ENCODE data around the gene PTPRG. TPM values are rescaled to one million over a fixed set of nuclear protein-coding genes. Genes with fewer than 3 reads are reported as not detected.

PTPRG gene
- total RNA-seq, 1 experiment from 2014 or later, result 69.3 TPM

DNA sequence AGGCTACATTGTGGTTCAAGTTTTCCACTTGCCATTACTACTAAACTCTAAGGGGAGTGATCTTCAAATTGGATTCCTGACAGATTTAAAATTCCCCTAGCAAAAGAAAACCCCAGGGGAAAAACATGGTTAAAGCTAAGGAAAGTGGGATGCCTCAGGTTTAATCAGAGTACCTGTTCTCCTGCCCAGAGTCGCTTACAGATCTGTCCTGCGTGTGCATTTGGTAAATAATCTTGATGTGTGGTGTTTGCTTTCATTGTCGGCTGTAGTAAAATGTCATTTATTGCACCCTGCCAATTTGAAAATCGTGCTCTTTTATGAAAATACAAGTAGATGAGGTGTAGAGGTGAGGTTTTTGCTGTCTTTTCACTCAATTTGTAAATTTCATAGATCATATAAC, 323.4 kb downstream of the PTPRG start:
- Mint-ChIP-seq H3K27me3 (ENCODE audit: low read depth) (no peaks in the 10 kb centered on the region), H3K4me3 (no peak overlapping the region), H3K9me3 (no peaks in the 10 kb centered on the region; a peak in 1 of 5 replicates), H3K36me3 (ENCODE audit: insufficient read depth in 1 of 3, low read depth in 3 of 3) (peaks cover 0 to 1% (median 0%) of the 10 kb centered on the region in 3 experiments; a peak in 1 of 7 replicates), H3K27ac (peak overlapping the region in 1 of 3 experiments; percentile 52; a peak in 1 of 7 replicates), H3K4me1 (peaks cover 55 to 74% of the 10 kb centered on the region in 2 experiments)
- Histone ChIP-seq H3K79me2 (ENCODE audit: insufficient read depth, low read length) (peaks cover 12% of the 10 kb centered on the region; the same call in 1 of the 2 replicates), H3K14ac (ENCODE audit: insufficient read depth, low read length) (no peak overlapping the region), H2BK120ac (ENCODE audit: low read depth, low read length, poor library complexity, severe bottlenecking) (no peak overlapping the region), H3K9me3 (ENCODE audit: control insufficient read depth, low read depth, low read length) (no peaks in the 10 kb centered on the region), H3K79me1 (ENCODE audit: insufficient read depth, low read depth, low read length, poor library complexity, severe bottlenecking) (peaks cover 7% of the 10 kb centered on the region), H3K23ac (ENCODE audit: insufficient read length, low read depth, low read length) (no peak overlapping the region), H3K9ac (ENCODE audit: extremely low read depth, insufficient read length, low read length) (no peak overlapping the region), H2BK15ac (ENCODE audit: low read depth, low read length) (no peak overlapping the region), H3K18ac (ENCODE audit: insufficient read length, low read depth, low read length) (no peak overlapping the region), H3K56ac (ENCODE audit: insufficient read length, low read depth, low read length) (no peak overlapping the region), H4K20me1 (ENCODE audit: control insufficient read depth, insufficient read depth, insufficient read length) (no peaks in the 10 kb centered on the region), H3T11ph (ENCODE audit: low read length) (no peak overlapping the region), H2BK12ac (ENCODE audit: insufficient read length, low read depth, low read length) (no peak overlapping the region), H2AFZ (ENCODE audit: low read length) (no peak overlapping the region), H2BK5ac (ENCODE audit: insufficient read length, low read length) (no peak overlapping the region), H3K4ac (ENCODE audit: low read depth, low read length) (no peak overlapping the region), H2BK20ac (ENCODE audit: low read depth, low read length, poor library complexity, severe bottlenecking) (no peak overlapping the region), H3K4me1 (ENCODE audit: insufficient read depth, low read length) (peaks cover 5% of the 10 kb centered on the region; the same call in 1 of the 2 replicates), H2AK5ac (ENCODE audit: insufficient read length, low read length) (no peak overlapping the region), H3K4me2 (ENCODE audit: insufficient read depth, insufficient read length, low read length) (no peak overlapping the region), H4K5ac (ENCODE audit: insufficient read length, low read depth, low read length) (no peak overlapping the region), H4K91ac (ENCODE audit: insufficient read length, low read depth, low read length) (no peak overlapping the region), H3K23me2 (ENCODE audit: insufficient read length, low read depth, low read length, poor library complexity, severe bottlenecking) (no peaks in the 10 kb centered on the region), H3K27me3 (ENCODE audit: insufficient read depth, low read length) (no peaks in the 10 kb centered on the region), H4K8ac (replicated peaks; ENCODE audit: insufficient read length, low read depth, low read length) (no peak overlapping the region), H3K27ac (ENCODE audit: insufficient read length, low read depth, low read length) (no peak overlapping the region)
- TF ChIP-seq, protein P1, sequence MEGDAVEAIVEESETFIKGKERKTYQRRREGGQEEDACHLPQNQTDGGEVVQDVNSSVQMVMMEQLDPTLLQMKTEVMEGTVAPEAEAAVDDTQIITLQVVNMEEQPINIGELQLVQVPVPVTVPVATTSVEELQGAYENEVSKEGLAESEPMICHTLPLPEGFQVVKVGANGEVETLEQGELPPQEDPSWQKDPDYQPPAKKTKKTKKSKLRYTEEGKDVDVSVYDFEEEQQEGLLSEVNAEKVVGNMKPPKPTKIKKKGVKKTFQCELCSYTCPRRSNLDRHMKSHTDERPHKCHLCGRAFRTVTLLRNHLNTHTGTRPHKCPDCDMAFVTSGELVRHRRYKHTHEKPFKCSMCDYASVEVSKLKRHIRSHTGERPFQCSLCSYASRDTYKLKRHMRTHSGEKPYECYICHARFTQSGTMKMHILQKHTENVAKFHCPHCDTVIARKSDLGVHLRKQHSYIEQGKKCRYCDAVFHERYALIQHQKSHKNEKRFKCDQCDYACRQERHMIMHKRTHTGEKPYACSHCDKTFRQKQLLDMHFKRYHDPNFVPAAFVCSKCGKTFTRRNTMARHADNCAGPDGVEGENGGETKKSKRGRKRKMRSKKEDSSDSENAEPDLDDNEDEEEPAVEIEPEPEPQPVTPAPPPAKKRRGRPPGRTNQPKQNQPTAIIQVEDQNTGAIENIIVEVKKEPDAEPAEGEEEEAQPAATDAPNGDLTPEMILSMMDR (conservative IDR thresholded peaks at IDR 0.05), result no peak
- DNase-seq, result no peak
- WGBS (ENCODE audit: extremely low coverage, insufficient read length, low lambda C conversion rate), result no CpG with 5 or more reads among the region's 4 CpGs
